Urinary bladder (tissue), 4 donors: ENCODE results near the gene LYST. TPM values are rescaled to one million over a fixed set of nuclear protein-coding genes. Genes with fewer than 3 reads are reported as not detected.

ENCODE experiments used
- DNase-seq: peaks from one replicate; pipeline ENCODE4 v3.0.0-alpha.2; 2015; ENCODE audit errors: extremely low spot score
- H3K27ac ChIP-seq: one replicate; pipeline ENCODE4 v1.5.1; 2013; ENCODE audit warnings: low read depth, mild to moderate bottlenecking, moderate library complexity
- H3K36me3 ChIP-seq: one replicate; pipeline ENCODE4 v1.6.1; 2013; ENCODE audit warnings: mild to moderate bottlenecking, moderate library complexity; ENCODE audit not compliant: insufficient read depth
- H3K4me1 ChIP-seq: one replicate; pipeline ENCODE4 v1.6.1; 2013; ENCODE audit warnings: mild to moderate bottlenecking, moderate library complexity; ENCODE audit not compliant: insufficient read depth
- H3K4me3 ChIP-seq: one replicate; pipeline ENCODE4 v1.5.1; 2013; ENCODE audit warnings: low read depth, low read length
- WGBS: extraction: QIAGEN DNeasy Blood & Tissue Kit; methylation state at CpG from one replicate; pipeline ENCODE4 v1.1.7; 2013; 5-methylcytosine and 5-hydroxymethylcytosine counted together
- polyA plus RNA-seq: library from polyadenylated mRNA; stranded (reverse); fragments of 200-250 nt; gene quantifications from one replicate; pipeline ENCODE4 v1.2.3, GENCODE V29; 2013
- total RNA-seq: library from RNA; depleted of rRNA; stranded (reverse); fragments of >200 nt; gene quantifications from one replicate; pipeline ENCODE4 v1.2.3, GENCODE V29; 2014
- donor health status: healthy with polysubstance abuse.
- donor health status: healthy.

The LYST gene
- total and polyA plus RNA-seq, 2 donors: 10.6 to 62.7 TPM

GRCh38 chr1:235710687-235711086, 156.0 kb downstream of the LYST start:
- no peak overlapping the region for H3K4me3 ChIP-seq
- no peaks in the 10 kb centered on the region for H3K4me1 ChIP-seq
- no peak overlapping the region for H3K27ac ChIP-seq
- WGBS: 46% methylated on average over 3 of the region's 3 CpGs
- H3K36me3 ChIP-seq: peaks cover 7% of the 10 kb centered on the region
- no peak for DNase-seq

GRCh38 chr1:235709018-235709417, 157.7 kb downstream of the LYST start:
- peaks cover 3% of the 10 kb centered on the region for H3K36me3 ChIP-seq
- H3K4me3 ChIP-seq: no peak overlapping the region
- no peak overlapping the region for H3K27ac ChIP-seq
- H3K4me1 ChIP-seq: no peaks in the 10 kb centered on the region
- 91% methylated on average over 11 of the region's 11 CpGs for WGBS
- DNase-seq: no peak

GRCh38 chr1:235708390-235708962, 158.2 kb downstream of the LYST start:
- Histone ChIP-seq H3K27ac (no peak overlapping the region), H3K36me3 (peaks cover 3% of the 10 kb centered on the region), H3K4me1 (no peaks in the 10 kb centered on the region), H3K4me3 (no peak overlapping the region)
- WGBS: 52% methylated on average over 4 of the region's 4 CpGs
- DNase-seq: no peak

- WGBS: 75% methylated on average over 2 of the region's 2 CpGs
- Histone ChIP-seq H3K4me1 (no peaks in the 10 kb centered on the region), H3K36me3 (peaks cover 5% of the 10 kb centered on the region), H3K27ac (no peak overlapping the region), H3K4me3 (no peak overlapping the region)
- no peak for DNase-seq
Measured at GRCh38 chr1:235703506-235703905, 163.2 kb downstream of the LYST start.

GRCh38 chr1:235702412-235702811, 164.3 kb downstream of the LYST start:
- WGBS: 85% methylated on average over 9 of the region's 9 CpGs
- Histone ChIP-seq H3K36me3 (peaks cover 5% of the 10 kb centered on the region), H3K4me1 (no peaks in the 10 kb centered on the region), H3K27ac (no peak overlapping the region), H3K4me3 (no peak overlapping the region)
- no peak for DNase-seq

- WGBS: 96% methylated on average over 2 of the region's 2 CpGs
- Histone ChIP-seq H3K4me3 (no peak overlapping the region), H3K27ac (no peak overlapping the region), H3K36me3 (peaks cover 2% of the 10 kb centered on the region), H3K4me1 (no peaks in the 10 kb centered on the region)
- DNase-seq: no peak
Measured at GRCh38 chr1:235697508-235697907, 169.2 kb downstream of the LYST start.

GRCh38 chr1:235689356-235689755, 177.3 kb downstream of the LYST start:
- Histone ChIP-seq H3K27ac (no peak overlapping the region), H3K4me3 (no peak overlapping the region), H3K4me1 (no peaks in the 10 kb centered on the region), H3K36me3 (peaks cover 5% of the 10 kb centered on the region)
- DNase-seq: no peak
- WGBS: 97% methylated on average over 4 of the region's 4 CpGs

- 95% methylated on average over 3 of the region's 3 CpGs for WGBS
Measured at GRCh38 chr1:235688096-235688495, 178.6 kb downstream of the LYST start.

GRCh38 chr1:235683653-235684052, 183.1 kb downstream of the LYST start:
- Histone ChIP-seq H3K36me3 (peaks cover 5% of the 10 kb centered on the region), H3K4me1 (no peaks in the 10 kb centered on the region), H3K27ac (no peak overlapping the region), H3K4me3 (no peak overlapping the region)
- 68% methylated on average over 1 of the region's 1 CpG for WGBS
- no peak for DNase-seq

More at GRCh38 chr1:235688096-235688495, 178.6 kb downstream of the LYST start:
- no peak overlapping the region for H3K4me3 ChIP-seq
- no peak overlapping the region for H3K27ac ChIP-seq
- H3K4me1 ChIP-seq: no peaks in the 10 kb centered on the region
- peaks cover 5% of the 10 kb centered on the region for H3K36me3 ChIP-seq
- DNase-seq: no peak

GRCh38 chr1:235682216-235682615, 184.5 kb downstream of the LYST start:
- no peaks in the 10 kb centered on the region for H3K4me1 ChIP-seq
- H3K36me3 ChIP-seq: peaks cover 2% of the 10 kb centered on the region
- H3K4me3 ChIP-seq: no peak overlapping the region
- DNase-seq: no peak
- no peak overlapping the region for H3K27ac ChIP-seq
- WGBS: 97% methylated on average over 3 of the region's 3 CpGs

- no peak for DNase-seq
- peaks cover 5% of the 10 kb centered on the region for H3K36me3 ChIP-seq
- H3K4me1 ChIP-seq: no peaks in the 10 kb centered on the region
- H3K27ac ChIP-seq: no peak overlapping the region
- 91% methylated on average over 3 of the region's 3 CpGs for WGBS
- H3K4me3 ChIP-seq: no peak overlapping the region
Measured at GRCh38 chr1:235679644-235680043, 187.1 kb downstream of the LYST start.

GRCh38 chr1:235679005-235679404, 187.7 kb downstream of the LYST start:
- peaks cover 5% of the 10 kb centered on the region for H3K36me3 ChIP-seq
- no peak overlapping the region for H3K27ac ChIP-seq
- DNase-seq: no peak
- H3K4me1 ChIP-seq: no peaks in the 10 kb centered on the region
- no peak overlapping the region for H3K4me3 ChIP-seq
- WGBS: 87% methylated on average over 2 of the region's 2 CpGs

- WGBS: 93% methylated on average over 10 of the region's 10 CpGs
- Histone ChIP-seq H3K4me3 (no peak overlapping the region), H3K27ac (no peak overlapping the region), H3K36me3 (peaks cover 7% of the 10 kb centered on the region), H3K4me1 (no peaks in the 10 kb centered on the region)
- no peak for DNase-seq
Measured at GRCh38 chr1:235675152-235675890, 191.4 kb downstream of the LYST start.

- 77% methylated on average over 7 of the region's 7 CpGs for WGBS
- no peak for DNase-seq
- Histone ChIP-seq H3K36me3 (peaks cover 7% of the 10 kb centered on the region), H3K4me1 (no peaks in the 10 kb centered on the region), H3K27ac (no peak overlapping the region), H3K4me3 (no peak overlapping the region)
Measured at GRCh38 chr1:235673981-235674380, 192.7 kb downstream of the LYST start.
